GM19043 (cell line): ENCODE data around the gene AGO4.

Experiments used
- ATAC-seq: cut with Tn5 transposase; IDR thresholded peaks from one replicate; pipeline ENCODE4 v1.9.1; 2021; ENCODE audit warnings: low read depth; ENCODE audit not compliant: unreplicated experiment

Gene AGO4

DNA sequence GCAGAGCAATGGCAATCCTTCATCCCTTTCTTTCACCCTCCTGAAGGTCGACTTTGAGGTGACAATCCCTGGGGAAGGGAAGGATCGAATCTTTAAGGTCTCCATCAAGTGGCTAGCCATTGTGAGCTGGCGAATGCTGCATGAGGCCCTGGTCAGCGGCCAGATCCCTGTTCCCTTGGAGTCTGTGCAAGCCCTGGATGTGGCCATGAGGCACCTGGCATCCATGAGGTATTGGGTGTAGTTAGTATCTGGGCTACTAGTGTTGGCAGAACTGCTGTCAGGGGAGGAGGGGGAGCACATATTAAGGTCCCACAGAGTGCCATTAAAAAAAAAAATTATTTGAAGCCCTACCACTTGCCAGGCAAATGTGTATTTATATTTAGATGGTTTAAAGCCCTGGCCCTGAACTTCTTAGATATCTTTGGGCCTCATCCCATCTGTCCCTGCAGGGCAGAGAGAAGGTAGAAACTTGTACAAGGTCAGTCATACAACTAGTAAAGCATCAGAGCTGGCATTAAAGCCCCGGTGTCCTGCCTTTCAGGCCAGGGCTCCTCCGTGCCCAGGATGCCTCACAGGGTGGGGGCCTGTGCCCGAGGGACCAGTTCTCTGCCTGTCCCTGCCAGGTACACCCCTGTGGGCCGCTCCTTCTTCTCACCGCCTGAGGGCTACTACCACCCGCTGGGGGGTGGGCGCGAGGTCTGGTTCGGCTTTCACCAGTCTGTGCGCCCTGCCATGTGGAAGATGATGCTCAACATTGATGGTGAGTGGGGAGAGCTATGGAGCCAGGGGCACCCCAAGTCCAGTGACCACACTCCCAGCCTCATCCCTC lies 85.4 kb downstream of the AGO4 start:
- ATAC-seq: no peak

DNA sequence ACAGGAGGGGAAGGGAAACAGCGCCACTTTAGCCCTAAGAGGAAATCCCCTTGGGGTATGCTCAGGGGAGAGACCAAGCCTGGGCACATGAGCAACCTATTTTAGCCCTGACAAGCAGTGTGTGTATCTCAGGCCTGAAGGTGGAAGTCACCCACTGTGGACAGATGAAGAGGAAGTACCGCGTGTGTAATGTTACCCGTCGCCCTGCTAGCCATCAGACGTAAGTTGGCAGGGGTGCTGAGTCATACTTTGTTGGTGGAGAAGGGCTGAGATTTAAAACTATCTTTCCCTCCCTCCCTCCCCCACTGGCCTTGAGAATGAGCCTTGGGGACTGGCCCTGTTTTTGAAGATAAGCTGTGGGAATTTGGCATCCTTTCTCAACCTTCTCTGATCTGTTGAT lies 86.4 kb downstream of the AGO4 start:
- ATAC-seq: no peak

DNA sequence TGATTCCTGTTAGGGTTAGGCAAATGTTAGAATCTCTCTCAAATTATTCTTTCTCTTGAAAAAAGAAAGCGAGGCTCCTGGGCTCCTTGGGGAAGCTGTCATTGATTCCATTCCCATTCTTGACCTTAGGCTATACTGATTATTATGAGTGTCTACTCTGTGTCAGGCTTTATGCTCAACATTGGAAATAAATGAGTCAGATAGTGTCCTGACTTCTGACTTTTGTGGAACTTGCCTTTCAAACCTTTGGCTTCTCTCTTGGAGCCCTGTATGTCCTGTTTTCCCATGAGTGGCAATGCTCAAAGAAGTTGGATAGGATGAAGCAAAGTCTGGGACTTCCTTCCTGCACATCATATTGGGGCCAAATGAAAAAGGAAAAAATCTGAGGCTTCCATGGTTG lies 86.8 kb downstream of the AGO4 start:
- ATAC-seq: no peak

DNA sequence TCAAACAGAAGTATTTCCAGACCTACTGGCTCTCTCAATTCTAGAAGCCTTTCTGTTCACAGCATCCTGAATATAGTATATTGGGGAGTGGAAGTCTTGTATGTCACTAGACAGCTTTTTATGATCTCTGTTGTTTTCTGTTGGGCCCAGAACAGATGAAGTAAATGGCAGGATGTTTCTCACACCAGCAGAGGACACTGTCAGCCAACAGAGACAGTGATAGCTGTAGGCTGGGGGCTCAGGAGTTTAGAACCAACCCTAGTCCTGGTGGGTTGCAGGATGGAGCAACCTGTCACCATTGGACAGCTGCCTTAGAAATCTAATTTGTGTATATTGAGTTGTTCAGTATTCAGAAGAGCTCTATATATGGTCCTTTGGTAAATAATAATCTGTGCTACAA lies 92.1 kb downstream of the AGO4 start:
- ATAC-seq: no peak

DNA sequence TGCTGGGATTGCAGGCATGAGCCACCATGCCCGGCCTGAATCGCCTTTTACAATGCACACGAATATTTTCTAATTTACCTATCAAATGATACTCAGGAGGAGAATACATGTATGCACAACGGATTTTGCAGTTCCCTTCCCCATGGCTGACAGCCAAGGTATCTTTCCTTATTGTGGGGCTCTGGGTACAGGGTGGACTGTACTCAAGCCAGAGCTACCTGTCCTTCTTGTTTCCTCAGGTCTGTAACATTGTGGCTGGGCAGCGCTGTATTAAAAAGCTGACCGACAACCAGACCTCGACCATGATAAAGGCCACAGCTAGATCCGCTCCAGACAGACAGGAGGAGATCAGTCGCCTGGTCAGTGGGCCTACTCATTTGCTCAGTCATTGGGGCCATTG lies 93.4 kb downstream of the AGO4 start:
- ATAC-seq: no peak

DNA sequence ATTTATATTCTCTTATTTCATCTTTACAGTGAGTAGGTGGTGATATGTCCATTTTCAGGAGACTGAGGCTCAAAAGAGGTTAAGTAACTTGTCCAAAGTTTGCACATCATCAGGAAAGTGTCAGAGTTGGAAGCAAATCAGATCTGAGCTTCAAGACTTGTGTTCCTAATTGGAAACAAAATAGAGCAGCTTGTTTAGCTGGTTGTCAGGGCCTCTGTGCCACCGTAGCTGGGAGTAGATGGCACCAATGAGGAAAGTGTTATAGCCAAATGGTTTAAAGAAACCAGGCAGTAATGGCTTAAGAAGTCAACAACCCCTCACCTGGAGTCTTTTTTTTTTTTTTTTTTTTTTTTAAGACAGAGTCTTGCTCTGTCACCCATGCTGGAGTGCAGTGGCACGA lies 94.9 kb downstream of the AGO4 start:
- no peak for ATAC-seq
